Transverse colon (tissue), 4 donors: ENCODE measurements around the gene HAUS2. TPM values are rescaled to one million over a fixed set of nuclear protein-coding genes. Genes with fewer than 3 reads are reported as not detected.

Source experiments
- DNase-seq: peaks from one replicate; pipeline ENCODE4 v3.0.0-alpha.2; 2019
- H3K27ac ChIP-seq, 4 donors: fragments of 200-600 bp; sonication (generic); 2 replicates each; pipeline ENCODE4 v1.5.1; 2016 to 2018; ENCODE audit warnings: inconsistent platforms in 4 of 4
- H3K27me3 ChIP-seq: fragments of 200-600 bp; sonication (generic); 2 replicates; pipeline ENCODE4 v1.5.1; 2017; ENCODE audit warnings: inconsistent platforms
- H3K36me3 ChIP-seq, 4 donors: fragments of 200-600 bp; sonication (generic); 2 replicates each; pipeline ENCODE4 v1.5.1; 2017 to 2019; ENCODE audit warnings: inconsistent platforms in 4 of 4
- H3K4me1 ChIP-seq, 4 donors: fragments of 200-600 bp; sonication (generic); 2 replicates each; pipeline ENCODE4 v1.5.1; 2017 to 2020; ENCODE audit warnings: inconsistent platforms in 4 of 4
- H3K4me3 ChIP-seq, 4 donors: fragments of 200-600 bp; sonication (generic); 1 replicate in 1 of 4; 2 replicates in 3 of 4; pipeline versions ENCODE4 v1.5.1 to v1.6.1; 2017 to 2019; ENCODE audit warnings: inconsistent platforms in 4 of 4
- H3K9me3 ChIP-seq, 2 donors: fragments of 200-600 bp; sonication (generic); 2 replicates each; pipeline ENCODE4 v1.5.1; 2017 to 2019; ENCODE audit warnings: inconsistent platforms in 2 of 2
- CTCF ChIP-seq, 5 experiments: fragments of 200-600 bp in 3 of 5; fragments of 450-650 bp in 2 of 5; sonication (generic) in 3 of 5; IDR thresholded peaks; 1 replicate in 2 of 5; 2 replicates in 3 of 5; pipeline ENCODE4 v1.5.1; 2016 to 2017; ENCODE audit warnings: antibody characterized with exemption in 5 of 5, inconsistent platforms in 3 of 5, mild to moderate bottlenecking in 2 of 5, moderate library complexity in 1 of 5
- EP300 ChIP-seq: sonication (generic); formaldehyde crosslinking; IDR thresholded peaks from one replicate; pipeline ENCODE4 v1.6.1; 2017; ENCODE audit warnings: antibody characterized with exemption, low read depth
- POLR2A ChIP-seq: fragments of 450-650 bp; IDR thresholded peaks from one replicate; pipeline ENCODE4 v1.6.1; 2016; ENCODE audit warnings: antibody characterized with exemption, mild to moderate bottlenecking, moderate library complexity
- POLR2AphosphoS5 ChIP-seq, 3 donors: sonication (generic); formaldehyde crosslinking; IDR thresholded peaks; one replicate each; pipeline ENCODE4 v1.6.1; 2016; ENCODE audit warnings: antibody characterized with exemption in 3 of 3
- WGBS, 2 donors: methylation state at CpG; one replicate each; pipeline ENCODE4 v1.1.5; 2018; ENCODE audit warnings: low coverage in 1 of 2; 5-methylcytosine and 5-hydroxymethylcytosine counted together
- in situ Hi-C, 4 donors: fragments of 200-750 bp; cut with MboI; loops; one replicate each; pipeline versions ENCODE4 v1.15.0 to v1.15.1; 2017; ENCODE audit warnings: low sequenced_read_pairs in 3 of 4, low pct_ligation_motif_present in 1 of 4, low pct_unique_long_range_greater_than_20kb in 1 of 4
- intact Hi-C: fragments of 100-400 bp; cut with DNase I; formaldehyde crosslinking; loops from one replicate; pipeline ENCODE4 v1.15.1; 2023; ENCODE audit warnings: low total_unique reads
- total RNA-seq, 4 donors: library from RNA; depleted of rRNA; stranded (reverse); fragments of >200 nt; gene quantifications; one replicate each; pipeline ENCODE4 v1.1.0, GENCODE V29; 2016

Gene HAUS2
- total RNA-seq, 4 donors from 2014 or later = 10.6 to 27.5 (median 13.6) TPM

- TF ChIP-seq CTCF (IDR thresholded peaks at IDR 0.05) (no peak), POLR2AphosphoS5 (IDR thresholded peaks at IDR 0.05) (no peak), EP300 (no peak), POLR2A (no peak)
- in situ Hi-C loops = no loop called here
- intact Hi-C loops = no loop called here
- peak overlapping the region in 3 of 4 donors; percentile 13 to 41 (median 16) for H3K27ac ChIP-seq
- H3K27me3 ChIP-seq = no peaks in the 10 kb centered on the region
- no peaks in the 10 kb centered on the region for H3K9me3 ChIP-seq
- 42 to 77% methylated on average over 3 of the region's 3 CpGs for WGBS, 2 donors
- H3K36me3 ChIP-seq = no peaks in the 10 kb centered on the region
- DNase-seq = no peak
- H3K4me3 ChIP-seq = no peak overlapping the region
- peaks cover 3 to 23% (median 19%) of the 10 kb centered on the region in 4 donors for H3K4me1 ChIP-seq
Measured at GRCh38 chr15:42504631-42505030, 44.0 kb upstream of the HAUS2 start.

DNA sequence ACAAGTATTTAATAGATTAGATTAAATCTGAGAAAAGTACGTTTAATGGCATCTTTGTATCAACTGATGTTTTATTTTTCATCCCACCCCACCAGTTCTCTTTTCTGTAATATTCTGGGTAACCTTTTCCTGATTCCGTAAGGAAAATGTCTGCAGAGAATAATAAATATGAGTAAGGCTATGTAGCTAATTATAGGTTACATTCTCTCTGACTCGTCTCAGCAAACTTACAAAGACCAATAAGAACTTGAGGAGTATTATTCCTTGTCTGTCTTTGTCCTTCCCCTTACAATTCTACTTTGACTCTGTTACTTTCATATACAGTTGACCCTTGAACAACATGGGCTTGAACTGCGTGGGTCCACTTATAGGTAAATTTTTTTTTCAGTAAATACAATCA, 41.1 kb upstream of the HAUS2 start:
- Histone ChIP-seq H3K4me1 (peaks cover 0 to 12% (median 8%) of the 10 kb centered on the region in 4 donors), H3K27ac (peak overlapping the region in 1 of 4 donors; percentile 14), H3K27me3 (no peaks in the 10 kb centered on the region), H3K9me3 (no peaks in the 10 kb centered on the region), H3K36me3 (peaks cover 0 to 2% (median 0%) of the 10 kb centered on the region in 4 donors), H3K4me3 (no peak overlapping the region)
- TF ChIP-seq POLR2AphosphoS5 (IDR thresholded peaks at IDR 0.05) (no peak), EP300 (no peak), CTCF (IDR thresholded peaks at IDR 0.05) (no peak), POLR2A (no peak)
- in situ Hi-C loops = no loop called here
- intact Hi-C loops = no loop called here
- DNase-seq = no peak
- WGBS, 2 donors = 75 to 89% methylated on average over 3 to 4 of the region's 4 CpGs

DNA sequence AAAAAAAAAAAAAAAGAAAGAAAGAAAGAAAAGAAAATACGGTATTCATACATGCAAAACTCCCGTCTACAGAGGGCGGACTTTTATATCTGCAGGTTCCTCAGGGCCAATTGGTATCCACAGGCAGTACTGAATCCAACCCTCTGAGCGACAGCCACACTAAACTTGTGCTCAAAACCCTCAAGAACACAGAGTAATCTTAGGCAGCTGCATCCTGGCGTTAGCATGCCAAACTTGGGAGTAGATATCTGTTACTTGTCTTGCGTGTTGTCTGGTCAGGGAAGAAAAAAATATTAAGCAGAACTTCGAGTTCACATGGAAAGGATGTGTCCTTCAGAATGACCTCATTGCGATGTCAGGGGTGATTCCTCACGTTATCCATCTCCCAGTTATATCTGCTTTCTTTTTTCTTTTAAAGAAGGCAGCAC, 40.4 kb upstream of the HAUS2 start:
- no peak for DNase-seq
- TF ChIP-seq CTCF (IDR thresholded peaks at IDR 0.05) = no peak
- no peak for TF ChIP-seq POLR2A
- no peak for TF ChIP-seq EP300
- peak in 2 of 3 donors; percentile 15 to 29 for TF ChIP-seq POLR2AphosphoS5 (IDR thresholded peaks at IDR 0.05)
- in situ Hi-C loops (no loop called here), intact Hi-C loops (no loop called here)
- Histone ChIP-seq H3K4me1 (peaks cover 0 to 12% (median 8%) of the 10 kb centered on the region in 4 donors), H3K27ac (peak overlapping the region in 2 of 4 donors; percentile 25 to 63), H3K36me3 (peaks cover 0 to 8% (median 0%) of the 10 kb centered on the region in 4 donors), H3K27me3 (no peaks in the 10 kb centered on the region), H3K4me3 (no peak overlapping the region), H3K9me3 (no peaks in the 10 kb centered on the region)
- WGBS, 2 donors = 56 to 74% methylated on average over 4 to 9 of the region's 9 CpGs

DNA sequence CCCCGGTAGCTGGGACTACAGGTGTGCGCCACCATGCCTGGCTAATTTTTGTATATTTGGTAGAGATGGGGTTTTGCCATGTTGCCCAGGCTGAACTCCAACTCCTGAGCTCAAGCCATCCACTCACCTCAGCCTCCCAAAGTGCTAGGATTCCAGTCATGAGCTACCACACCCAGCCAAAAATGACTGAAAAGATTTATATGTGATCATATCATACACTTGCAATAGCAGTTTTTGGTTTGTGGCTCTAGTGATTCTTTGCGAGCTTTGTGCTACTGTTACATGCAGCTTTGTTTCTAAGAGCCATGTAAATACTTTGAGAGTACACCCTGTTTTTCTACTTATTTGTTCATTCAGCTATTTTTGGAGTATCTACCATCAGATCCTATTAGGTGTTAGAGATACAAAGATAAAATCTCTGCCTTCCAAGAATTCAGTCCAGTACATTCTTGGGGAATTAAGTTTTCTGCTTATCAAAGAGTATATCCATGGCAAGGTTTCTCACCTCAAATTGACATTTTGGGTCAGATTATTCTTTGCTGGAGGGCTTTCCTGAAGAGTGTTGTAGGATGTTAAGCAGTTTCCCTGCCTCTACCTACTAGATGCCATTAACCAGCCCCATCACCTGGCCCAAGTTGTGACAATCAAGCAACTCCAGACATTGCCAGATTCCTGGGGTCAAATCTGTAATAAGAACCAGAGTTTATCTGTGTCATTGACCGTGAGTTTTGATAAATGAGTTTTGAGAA, 38.2 kb upstream of the HAUS2 start:
- in situ Hi-C loops = no loop called here
- TF ChIP-seq EP300 (no peak), POLR2AphosphoS5 (IDR thresholded peaks at IDR 0.05) (no peak), CTCF (IDR thresholded peaks at IDR 0.05) (no peak), POLR2A (no peak)
- 85 to 98% methylated on average over 3 to 4 of the region's 4 CpGs for WGBS, 2 donors
- Histone ChIP-seq H3K27ac (no peak overlapping the region), H3K9me3 (no peaks in the 10 kb centered on the region), H3K4me3 (no peak overlapping the region), H3K4me1 (peaks cover 0 to 7% (median 1%) of the 10 kb centered on the region in 4 donors), H3K27me3 (no peaks in the 10 kb centered on the region), H3K36me3 (peaks cover 0 to 29% (median 0%) of the 10 kb centered on the region in 4 donors)
- DNase-seq = no peak
- intact Hi-C loops = no loop called here
